GM21423 (cell line): ENCODE results near the gene CTCF.

Source experiments
- ATAC-seq: cut with Tn5 transposase; IDR thresholded peaks from one replicate; pipeline ENCODE4 v1.9.1; 2021; ENCODE audit warnings: mild to moderate bottlenecking, moderate library complexity; ENCODE audit not compliant: unreplicated experiment

CTCF gene

GRCh38 chr16:67649494-67649931 lies 87.2 kb downstream of the CTCF start:
- no peak for ATAC-seq

- ATAC-seq, result no peak
Measured at GRCh38 chr16:67650023-67650422, 87.7 kb downstream of the CTCF start.

DNA sequence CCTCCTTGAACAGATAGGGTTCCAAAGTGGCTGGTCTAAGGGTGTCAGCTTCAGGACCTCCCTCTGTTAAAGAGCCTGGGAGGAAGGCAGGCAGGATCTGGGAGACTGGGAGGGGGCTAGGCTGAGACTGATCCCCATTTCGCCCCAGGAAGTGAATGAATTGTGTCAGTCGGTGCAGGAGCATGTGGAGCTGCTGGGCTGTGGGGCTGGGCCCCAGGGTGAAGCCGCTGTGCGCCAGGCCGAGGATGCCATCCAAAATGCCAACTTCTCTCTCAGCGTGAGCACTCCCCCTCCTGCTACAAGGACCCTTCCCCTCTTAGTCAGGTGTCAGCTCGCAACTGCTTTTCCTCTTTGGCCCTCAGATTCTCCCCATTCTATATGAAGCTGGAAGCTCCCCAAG lies 88.7 kb downstream of the CTCF start:
- no peak for ATAC-seq

GRCh38 chr16:67651847-67652246 lies 89.5 kb downstream of the CTCF start:
- ATAC-seq, result no peak

DNA sequence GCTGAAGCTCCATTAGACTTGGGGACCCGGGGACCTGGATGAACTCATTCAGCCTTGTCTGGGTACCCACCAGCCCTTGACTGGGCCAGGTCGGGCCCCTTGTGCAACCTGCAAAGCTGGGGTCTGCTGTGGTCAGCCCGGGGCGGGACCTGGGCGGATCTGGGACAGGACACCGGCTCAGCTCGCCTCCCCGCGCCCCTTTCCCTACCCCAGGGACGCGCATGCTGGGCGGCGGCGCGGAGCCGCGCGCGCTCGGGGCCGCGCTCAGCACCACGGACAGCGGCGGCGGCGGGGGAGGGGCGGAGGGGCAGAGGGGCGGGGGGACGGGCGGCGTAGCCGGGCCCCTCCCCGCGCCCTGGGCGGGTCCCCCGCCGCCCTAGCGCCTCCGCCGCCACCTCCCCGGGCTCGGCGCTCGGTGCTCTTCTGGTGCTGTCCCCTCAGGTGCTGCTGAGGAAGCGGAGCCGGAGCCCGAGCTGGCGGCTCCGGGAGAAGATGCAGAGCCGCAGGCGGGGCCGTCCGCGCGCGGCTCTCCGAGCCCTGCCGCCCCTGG lies 90.3 kb downstream of the CTCF start:
- ATAC-seq, result no peak

DNA sequence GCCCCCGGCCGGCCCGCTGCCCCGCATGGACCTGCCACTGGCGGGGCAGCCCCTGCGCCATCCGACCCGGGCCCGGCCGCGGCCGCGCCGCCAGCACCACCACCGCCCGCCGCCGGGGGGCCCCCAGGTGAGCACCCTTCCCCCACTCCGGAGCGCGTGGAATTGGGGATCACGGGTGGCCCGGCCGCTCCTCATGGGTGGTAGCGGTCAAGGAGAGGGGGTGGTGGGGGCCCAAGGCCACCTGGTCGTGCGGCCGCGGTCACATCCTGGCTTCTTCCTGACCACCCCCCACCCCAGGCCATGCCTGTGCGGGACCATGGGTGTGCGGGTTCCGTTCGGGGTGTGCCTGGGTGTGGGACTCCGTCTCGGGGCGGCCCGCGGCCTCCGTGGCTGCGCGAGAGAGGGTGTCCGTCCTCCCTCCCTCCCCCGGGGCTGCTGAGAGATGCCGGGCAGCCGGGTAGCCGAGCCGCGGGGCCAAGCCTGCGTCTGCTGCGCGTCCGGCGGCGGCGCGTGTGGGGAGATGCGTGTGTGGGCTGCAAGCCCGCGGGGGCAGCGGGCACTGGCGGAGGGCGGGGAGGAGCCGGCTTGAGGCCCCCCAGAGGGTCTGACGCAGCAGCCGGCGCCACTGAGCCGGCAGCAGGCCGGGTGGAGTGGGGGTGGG lies 90.9 kb downstream of the CTCF start:
- no peak for ATAC-seq

- ATAC-seq, result no peak
Measured at GRCh38 chr16:67653789-67654402, 91.6 kb downstream of the CTCF start.

DNA sequence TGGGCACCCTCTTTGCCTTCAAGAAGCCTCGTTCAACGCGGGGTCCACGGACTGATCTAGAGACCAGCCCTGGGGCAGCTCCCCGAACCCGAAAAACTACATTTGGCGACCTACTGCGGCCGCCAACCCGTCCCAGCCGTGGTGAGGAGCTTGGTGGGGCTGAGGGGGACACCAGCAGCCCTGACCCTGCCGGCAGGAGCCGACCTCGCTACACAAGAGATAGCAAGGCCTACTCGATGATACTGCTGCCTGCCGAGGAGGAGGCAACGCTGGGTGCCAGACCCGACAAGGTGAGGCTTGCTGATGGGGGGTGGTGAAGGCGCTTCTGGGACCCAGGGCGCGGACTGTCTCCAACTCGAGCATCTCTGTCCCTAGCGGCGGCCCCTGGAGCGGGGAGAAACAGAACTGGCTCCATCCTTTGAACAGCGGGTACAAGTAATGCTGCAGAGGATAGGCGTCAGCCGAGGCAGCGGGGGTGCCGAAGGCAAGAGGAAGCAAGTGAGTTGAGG lies 92.1 kb downstream of the CTCF start:
- no peak for ATAC-seq

DNA sequence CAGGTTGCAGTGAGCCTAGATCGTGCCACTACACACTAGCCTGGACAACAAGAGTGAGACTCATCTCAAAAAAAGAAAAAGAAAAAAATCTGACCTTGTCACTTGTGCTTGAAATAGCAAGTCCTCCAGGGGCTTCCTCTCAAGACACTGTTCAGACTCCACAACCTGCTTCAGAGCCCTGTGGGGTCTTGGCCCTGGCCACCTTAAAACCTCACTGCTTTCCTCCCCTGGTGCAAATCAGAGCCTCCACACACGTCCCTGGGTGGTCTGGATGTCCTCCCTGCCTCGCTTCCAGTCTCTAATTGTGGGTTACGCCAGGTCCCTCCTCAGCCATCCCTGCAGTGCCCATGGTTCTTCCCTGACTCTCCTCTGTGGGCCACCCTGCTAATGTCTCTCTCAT lies 93.0 kb downstream of the CTCF start:
- no peak for ATAC-seq

DNA sequence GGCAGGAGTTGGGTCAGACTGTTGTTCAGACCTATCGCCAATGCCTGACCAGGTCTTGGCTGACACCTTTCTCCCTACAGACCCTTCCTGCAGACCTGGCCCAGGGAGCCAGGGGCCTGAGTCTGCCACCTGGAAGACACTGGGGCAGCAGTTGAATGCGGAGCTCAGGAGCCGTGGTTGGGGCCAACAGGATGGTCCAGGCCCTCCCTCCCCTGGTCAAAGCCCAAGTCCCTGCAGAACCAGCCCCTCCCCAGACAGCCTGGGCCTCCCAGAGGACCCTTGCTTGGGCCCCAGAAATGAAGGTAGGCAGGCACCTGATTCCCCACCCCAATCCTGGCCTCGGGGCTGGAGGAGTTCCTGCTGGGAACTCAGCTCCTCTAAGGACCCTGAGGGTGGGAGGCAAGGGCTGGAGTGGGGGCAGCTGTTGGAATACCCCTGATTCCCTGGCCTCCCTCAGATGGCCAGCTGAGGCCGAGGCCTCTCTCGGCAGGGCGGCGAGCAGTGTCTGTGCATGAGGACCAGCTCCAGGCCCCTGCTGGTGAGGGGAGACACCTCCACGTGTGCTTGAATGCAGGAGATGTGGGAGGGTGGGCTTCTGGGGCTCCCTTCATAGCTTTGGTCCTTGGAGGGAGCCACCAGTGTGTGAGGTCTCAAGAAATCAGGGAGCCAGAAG lies 94.2 kb downstream of the CTCF start:
- no peak for ATAC-seq

DNA sequence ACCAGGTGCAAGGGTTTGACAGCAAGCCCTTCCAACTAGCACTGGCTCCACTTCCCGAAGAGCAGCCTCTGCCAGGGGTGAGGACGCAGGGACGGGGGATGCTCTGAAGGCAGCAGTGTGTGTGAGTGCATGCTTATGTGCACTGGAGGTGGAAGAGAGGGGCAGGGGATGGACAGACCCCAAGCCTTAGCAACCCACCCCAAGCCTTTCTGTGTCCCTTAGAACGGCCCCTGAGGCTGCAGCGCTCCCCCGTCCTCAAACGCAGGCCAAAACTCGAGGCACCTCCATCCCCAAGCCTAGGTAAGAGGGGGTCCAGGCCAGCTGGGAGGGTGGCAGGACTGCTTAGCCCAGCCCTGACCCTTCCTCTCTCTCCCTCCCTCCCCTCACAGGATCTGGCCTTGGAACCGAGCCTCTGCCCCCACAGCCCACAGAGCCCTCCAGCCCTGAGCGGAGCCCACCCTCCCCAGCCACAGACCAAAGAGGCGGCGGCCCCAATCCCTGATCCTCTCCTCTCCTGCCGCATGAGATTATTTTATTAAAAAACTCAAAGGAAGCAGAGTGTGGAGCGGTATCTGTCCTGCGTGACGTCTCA lies 94.8 kb downstream of the CTCF start:
- no peak for ATAC-seq

DNA sequence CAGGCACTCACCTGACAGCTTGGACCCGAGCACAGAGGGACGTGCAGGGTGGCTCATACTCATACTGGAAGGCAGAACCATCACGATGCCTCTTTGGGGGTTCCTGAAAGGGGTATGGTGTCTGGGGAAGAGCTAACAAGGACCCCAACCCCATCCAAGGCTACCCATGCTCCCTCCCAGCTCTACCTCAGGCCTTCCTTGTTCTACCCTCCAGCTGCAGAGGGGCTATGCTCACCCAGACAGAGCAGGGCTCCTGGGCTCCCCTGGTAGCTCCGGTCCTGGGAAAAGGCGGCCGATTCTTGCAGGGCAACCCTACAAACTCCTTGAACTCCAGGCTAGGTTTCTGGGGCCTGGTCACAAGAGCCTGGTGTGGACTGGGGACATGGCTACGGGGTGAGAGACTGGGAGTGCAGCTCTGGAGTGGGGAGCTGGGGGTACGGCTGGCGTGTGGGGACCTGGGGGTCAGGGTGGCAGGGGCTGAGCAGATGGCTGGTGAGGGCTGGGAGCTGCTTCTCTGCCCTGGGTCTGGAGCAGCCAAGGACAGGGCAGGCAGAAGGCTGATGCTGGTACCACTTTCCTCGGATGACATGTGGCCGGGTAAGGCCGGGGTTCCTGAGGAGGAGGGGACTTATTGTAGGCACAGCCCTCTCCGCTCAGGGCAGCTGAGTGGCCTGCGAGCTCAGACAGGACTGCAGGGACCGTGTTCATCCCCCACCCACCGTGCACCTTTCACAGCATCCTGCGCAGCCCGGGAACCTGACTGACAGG lies 95.6 kb downstream of the CTCF start:
- no peak for ATAC-seq

DNA sequence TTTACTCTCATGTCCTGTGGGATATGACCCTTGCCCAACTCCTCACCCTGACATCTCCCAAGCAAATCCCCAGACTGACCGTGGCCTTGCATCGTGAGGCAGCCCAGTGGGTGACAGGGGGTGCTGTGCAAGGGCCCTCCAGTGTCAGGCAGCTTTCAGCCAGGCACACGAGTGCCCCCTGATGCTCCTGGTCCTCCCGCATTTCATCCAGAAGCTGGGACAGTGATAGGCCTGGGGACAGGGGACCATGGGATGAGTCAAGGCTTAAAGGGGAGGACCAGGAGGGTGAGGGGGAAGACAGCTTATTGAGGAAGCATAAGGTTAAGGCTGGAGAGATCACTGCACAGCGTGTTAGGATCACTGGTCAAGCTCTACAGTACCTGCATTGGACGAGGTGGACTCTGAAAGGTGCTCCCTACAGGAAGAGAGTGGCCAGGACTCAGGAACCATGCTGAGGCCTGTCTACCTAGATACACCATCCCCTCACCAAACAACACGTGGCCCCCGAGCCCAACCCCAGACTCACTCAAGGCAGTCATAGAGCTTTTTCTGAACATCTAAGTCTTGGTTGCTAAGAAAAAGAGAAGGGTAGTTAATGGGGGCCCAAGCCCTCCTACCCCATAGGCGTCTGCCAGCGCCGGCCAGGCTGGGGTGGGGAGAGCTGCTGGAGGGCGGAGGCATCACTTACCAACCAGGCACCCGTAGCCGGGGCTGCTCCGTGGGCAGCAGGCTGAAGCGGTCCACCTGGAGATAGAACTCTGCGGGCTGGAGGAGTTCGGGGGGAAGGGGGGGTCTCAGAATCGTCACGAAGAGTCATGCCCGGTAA lies 96.7 kb downstream of the CTCF start:
- ATAC-seq, result no peak

GRCh38 chr16:67659675-67660563 lies 97.6 kb downstream of the CTCF start, which contains the start of gene ACD:
TSS of gene ACD (minus strand) at chr16:67660260. CDS start at chr16:67660220, 40 bp downstream.
- peak; percentile 64 for ATAC-seq

GRCh38 chr16:67660564-67661028 lies 98.3 kb downstream of the CTCF start, which contains the start of gene PARD6A:
TSS of gene PARD6A (plus strand) at chr16:67660960. CDS start at chr16:67661039, 79 bp downstream.
- ATAC-seq, result peak; percentile 72

DNA sequence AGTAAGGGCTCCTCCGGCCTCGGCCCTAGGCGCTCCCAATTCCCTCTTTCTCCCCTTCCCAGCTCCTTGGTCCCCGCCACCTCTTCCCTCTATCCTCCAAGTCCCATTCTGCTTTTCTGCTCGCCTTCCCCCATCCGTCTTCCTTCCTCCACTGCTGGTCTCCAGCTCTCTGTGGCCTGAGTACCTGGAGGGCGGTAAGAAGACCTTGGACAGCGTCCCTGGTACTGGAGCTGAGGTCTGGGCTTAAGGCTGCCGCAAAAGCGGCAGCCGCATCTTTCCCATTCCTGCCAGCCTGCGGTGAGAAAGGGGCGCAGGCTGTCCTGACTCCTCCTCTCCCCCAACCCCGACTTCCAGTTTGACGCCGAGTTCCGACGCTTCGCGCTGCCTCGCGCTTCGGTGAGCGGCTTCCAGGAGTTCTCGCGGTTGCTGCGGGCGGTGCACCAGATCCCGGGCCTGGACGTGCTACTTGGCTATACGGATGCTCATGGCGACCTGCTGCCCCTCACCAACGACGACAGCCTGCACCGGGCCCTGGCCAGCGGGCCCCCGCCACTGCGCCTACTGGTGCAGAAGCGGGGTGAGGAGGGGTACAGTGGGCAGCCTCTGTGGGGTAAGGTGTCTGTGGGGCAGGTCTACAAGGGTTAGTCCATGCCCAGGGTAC lies 98.9 kb downstream of the CTCF start:
- ATAC-seq, result no peak

GRCh38 chr16:67661886-67662652 lies 99.7 kb downstream of the CTCF start:
- ATAC-seq, result no peak
